ENCODE results near the gene MTA1.

DNA sequence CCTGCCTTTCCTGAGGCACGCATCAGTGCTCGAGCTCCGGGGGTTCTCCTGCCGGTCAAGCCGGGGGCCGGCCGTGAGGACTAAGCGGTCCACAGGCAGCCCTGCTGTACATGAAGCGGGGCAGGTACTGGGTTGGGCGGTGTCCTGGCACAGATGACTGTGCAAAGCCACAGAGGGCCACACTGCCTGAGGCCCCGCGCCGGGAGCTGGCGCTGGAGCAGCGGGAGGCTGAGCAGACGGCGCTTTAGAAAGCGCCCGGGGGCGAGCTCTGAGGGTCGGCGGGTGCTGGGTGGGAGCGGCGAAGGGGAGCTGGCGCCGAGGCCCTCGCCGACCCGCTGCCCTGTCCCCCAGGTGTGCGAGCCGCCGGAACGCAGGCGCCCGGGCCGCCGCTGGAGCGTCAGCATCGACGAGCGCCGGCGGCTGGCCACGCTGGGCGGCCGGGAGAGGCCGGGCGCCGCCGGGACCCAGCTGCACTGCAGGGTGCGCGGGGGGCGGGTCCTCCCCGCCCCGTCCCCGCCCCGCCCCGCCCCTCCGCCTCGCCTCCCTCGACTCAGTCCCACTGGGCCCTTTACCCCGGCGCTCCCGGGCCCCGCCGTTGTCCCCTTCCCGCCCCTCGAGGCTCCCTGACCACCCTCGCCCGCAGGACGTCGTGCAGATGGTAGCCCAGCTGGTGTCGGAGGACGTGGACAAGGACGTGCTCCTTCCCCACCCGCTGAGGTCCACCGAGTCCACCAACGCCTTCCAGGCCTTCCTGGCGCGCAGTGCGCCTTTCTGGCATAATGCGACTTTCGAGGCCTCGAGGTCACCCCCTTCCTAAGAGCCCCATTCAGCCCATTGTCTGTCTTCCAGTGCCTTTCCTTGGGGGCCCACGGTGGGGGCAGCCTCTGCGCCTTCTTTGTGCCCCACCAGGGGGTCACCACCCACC is 8.3 kb upstream of the MTA1 start:
- no peak for TF ChIP-seq POLR2A (IDR thresholded peaks at IDR 0.05)
- TF ChIP-seq, protein P1, sequence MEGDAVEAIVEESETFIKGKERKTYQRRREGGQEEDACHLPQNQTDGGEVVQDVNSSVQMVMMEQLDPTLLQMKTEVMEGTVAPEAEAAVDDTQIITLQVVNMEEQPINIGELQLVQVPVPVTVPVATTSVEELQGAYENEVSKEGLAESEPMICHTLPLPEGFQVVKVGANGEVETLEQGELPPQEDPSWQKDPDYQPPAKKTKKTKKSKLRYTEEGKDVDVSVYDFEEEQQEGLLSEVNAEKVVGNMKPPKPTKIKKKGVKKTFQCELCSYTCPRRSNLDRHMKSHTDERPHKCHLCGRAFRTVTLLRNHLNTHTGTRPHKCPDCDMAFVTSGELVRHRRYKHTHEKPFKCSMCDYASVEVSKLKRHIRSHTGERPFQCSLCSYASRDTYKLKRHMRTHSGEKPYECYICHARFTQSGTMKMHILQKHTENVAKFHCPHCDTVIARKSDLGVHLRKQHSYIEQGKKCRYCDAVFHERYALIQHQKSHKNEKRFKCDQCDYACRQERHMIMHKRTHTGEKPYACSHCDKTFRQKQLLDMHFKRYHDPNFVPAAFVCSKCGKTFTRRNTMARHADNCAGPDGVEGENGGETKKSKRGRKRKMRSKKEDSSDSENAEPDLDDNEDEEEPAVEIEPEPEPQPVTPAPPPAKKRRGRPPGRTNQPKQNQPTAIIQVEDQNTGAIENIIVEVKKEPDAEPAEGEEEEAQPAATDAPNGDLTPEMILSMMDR (IDR thresholded peaks at IDR 0.05) = no peak

Data from stomach (tissue), 4 donors.